SU-DHL-6 (cell line): ENCODE data around the gene MTG2.

Experiments
- H2AFZ ChIP-seq: fragments of 200-600 bp; sonication (generic); 2 replicates; pipeline ENCODE4 v1.6.1; 2014; ENCODE audit warnings: low read depth, mild to moderate bottlenecking, moderate library complexity, mixed read lengths, antibody characterized with exemption, low read length; ENCODE audit not compliant: severe bottlenecking
- H3F3A ChIP-seq: fragments of 200-600 bp; shearing (Covaris generic); 2 replicates; pipeline ENCODE4 v1.6.0; 2016; ENCODE audit warnings: antibody characterized with exemption, mild to moderate bottlenecking; ENCODE audit not compliant: insufficient read depth
- H3K27ac ChIP-seq: fragments of 200-600 bp; sonication (generic); 2 replicates; pipeline ENCODE4 v1.5.1; 2016; ENCODE audit warnings: low read depth, mild to moderate bottlenecking, low read length, moderate library complexity, mixed read lengths
- H3K27me3 ChIP-seq: fragments of 200-600 bp; sonication (generic), shearing (Covaris generic); 2 replicates; pipeline ENCODE4 v1.6.0; 2014; ENCODE audit warnings: mild to moderate bottlenecking, low read length
- H3K36me3 ChIP-seq: fragments of 200-600 bp; sonication (generic); 2 replicates; pipeline ENCODE4 v1.6.1; 2014; ENCODE audit warnings: mild to moderate bottlenecking, low read length, mixed read lengths
- H3K4me2 ChIP-seq: fragments of 300-600, 200-600 bp; shearing (Covaris generic), sonication (generic); 2 replicates; pipeline ENCODE4 v1.6.0; 2014; ENCODE audit warnings: low read length, low read depth, mild to moderate bottlenecking; ENCODE audit not compliant: poor library complexity, severe bottlenecking
- H3K4me3 ChIP-seq: fragments of 200-600 bp; sonication (generic); 2 replicates; pipeline ENCODE4 v1.5.1; 2014; ENCODE audit warnings: antibody characterized with exemption, low read length, mild to moderate bottlenecking, mixed read lengths; ENCODE audit not compliant: insufficient read depth, poor library complexity, severe bottlenecking
- H3K79me2 ChIP-seq: fragments of 200-600 bp; sonication (generic); 2 replicates; pipeline ENCODE4 v1.6.1; 2014; ENCODE audit warnings: mild to moderate bottlenecking, low read length, moderate library complexity; ENCODE audit not compliant: insufficient read depth
- H3K9ac ChIP-seq: fragments of 200-600 bp; sonication (generic); 2 replicates; pipeline ENCODE4 v1.7.0; 2014; ENCODE audit warnings: mild to moderate bottlenecking, low read length
- H3K9me2 ChIP-seq: fragments of 200-600 bp; sonication (generic); replicated peaks from 2 replicates; pipeline ENCODE4 v1.6.1; 2014; ENCODE audit warnings: low read length; ENCODE audit not compliant: insufficient read depth
- H3K9me3 ChIP-seq: fragments of 200-600 bp; sonication (generic); 2 replicates; pipeline ENCODE4 v1.6.1; 2014; ENCODE audit warnings: low read length, mixed read lengths; ENCODE audit not compliant: insufficient read depth
- H4K20me1 ChIP-seq: fragments of 200-600 bp; sonication (generic); 2 replicates; pipeline ENCODE4 v1.6.1; 2014; ENCODE audit warnings: low read depth, mild to moderate bottlenecking, antibody characterized with exemption, low read length, moderate library complexity, mixed read lengths
- CTCF ChIP-seq: fragments of 200-600 bp; sonication (generic); IDR thresholded peaks from one replicate; pipeline ENCODE4 v1.5.1; 2017; ENCODE audit warnings: antibody characterized with exemption, mild to moderate bottlenecking, low read length, moderate library complexity; ENCODE audit not compliant: insufficient read depth, poor library complexity, severe bottlenecking
- EZH2phosphoT487 ChIP-seq: fragments of 200-600 bp; sonication (generic), shearing (Covaris generic); conservative IDR thresholded peaks from 2 replicates; pipeline ENCODE4 v1.6.1; 2018; ENCODE audit warnings: mild to moderate bottlenecking, antibody characterized with exemption, low read length, moderate library complexity, mixed read lengths

Gene MTG2

GRCh38 chr20:62224113-62224855 is 41.5 kb downstream of the MTG2 start:
- H3K9ac ChIP-seq = no peak overlapping the region
- no peaks in the 10 kb centered on the region for H3K79me2 ChIP-seq
- no peak overlapping the region for H2AFZ ChIP-seq
- TF ChIP-seq CTCF = no peak
- no peak for TF ChIP-seq EZH2phosphoT487
- H4K20me1 ChIP-seq = no peaks in the 10 kb centered on the region
- no peak overlapping the region for H3K27ac ChIP-seq
- no peaks in the 10 kb centered on the region for H3K27me3 ChIP-seq
- H3F3A ChIP-seq = no peaks in the 10 kb centered on the region
- no peaks in the 10 kb centered on the region for H3K9me3 ChIP-seq
- no peak overlapping the region for H3K4me2 ChIP-seq
- H3K4me3 ChIP-seq = no peak overlapping the region
- no peaks in the 10 kb centered on the region for H3K9me2 ChIP-seq
- no peaks in the 10 kb centered on the region for H3K36me3 ChIP-seq

GRCh38 chr20:62225026-62225425 is 42.2 kb downstream of the MTG2 start:
- Histone ChIP-seq H3K9me3 (no peaks in the 10 kb centered on the region), H3K27me3 (no peaks in the 10 kb centered on the region), H4K20me1 (no peaks in the 10 kb centered on the region)

GRCh38 chr20:62225820-62226635 is 43.2 kb downstream of the MTG2 start:
- no peaks in the 10 kb centered on the region for H3K9me3 ChIP-seq
- H3K27me3 ChIP-seq = no peaks in the 10 kb centered on the region
- TF ChIP-seq CTCF = no peak
- no peak for TF ChIP-seq EZH2phosphoT487
- no peaks in the 10 kb centered on the region for H3K79me2 ChIP-seq
- H3K4me3 ChIP-seq = no peak overlapping the region
- H2AFZ ChIP-seq = no peak overlapping the region
- H4K20me1 ChIP-seq = no peaks in the 10 kb centered on the region
- H3K36me3 ChIP-seq = no peaks in the 10 kb centered on the region
- no peak overlapping the region for H3K27ac ChIP-seq
- H3K9me2 ChIP-seq = no peaks in the 10 kb centered on the region
- no peak overlapping the region for H3K4me2 ChIP-seq
- no peaks in the 10 kb centered on the region for H3F3A ChIP-seq
- H3K9ac ChIP-seq = no peak overlapping the region

More at GRCh38 chr20:62225026-62225425, 42.2 kb downstream of the MTG2 start:
- Histone ChIP-seq H3K4me3 (no peak overlapping the region), H3K9ac (no peak overlapping the region), H3F3A (no peaks in the 10 kb centered on the region), H3K79me2 (no peaks in the 10 kb centered on the region), H2AFZ (no peak overlapping the region), H3K9me2 (no peaks in the 10 kb centered on the region), H3K36me3 (no peaks in the 10 kb centered on the region), H3K27ac (no peak overlapping the region), H3K4me2 (no peak overlapping the region)
- TF ChIP-seq EZH2phosphoT487 (no peak), CTCF (no peak)
